NCI-H2081 treated with DMSO at 0.1 percent for 48 hours (cell line): ENCODE results near the gene MAN2A2.
"Not testable (repeated sequence)": the region's sequence is repeated elsewhere in the genome, so short reads cannot be mapped to it uniquely, and the experiment has no call there.

Experiments
- DNase-seq: peaks from one replicate; lab custom pipeline; 2025; lab: John Stamatoyannopoulos, UW

The MAN2A2 gene

DNA sequence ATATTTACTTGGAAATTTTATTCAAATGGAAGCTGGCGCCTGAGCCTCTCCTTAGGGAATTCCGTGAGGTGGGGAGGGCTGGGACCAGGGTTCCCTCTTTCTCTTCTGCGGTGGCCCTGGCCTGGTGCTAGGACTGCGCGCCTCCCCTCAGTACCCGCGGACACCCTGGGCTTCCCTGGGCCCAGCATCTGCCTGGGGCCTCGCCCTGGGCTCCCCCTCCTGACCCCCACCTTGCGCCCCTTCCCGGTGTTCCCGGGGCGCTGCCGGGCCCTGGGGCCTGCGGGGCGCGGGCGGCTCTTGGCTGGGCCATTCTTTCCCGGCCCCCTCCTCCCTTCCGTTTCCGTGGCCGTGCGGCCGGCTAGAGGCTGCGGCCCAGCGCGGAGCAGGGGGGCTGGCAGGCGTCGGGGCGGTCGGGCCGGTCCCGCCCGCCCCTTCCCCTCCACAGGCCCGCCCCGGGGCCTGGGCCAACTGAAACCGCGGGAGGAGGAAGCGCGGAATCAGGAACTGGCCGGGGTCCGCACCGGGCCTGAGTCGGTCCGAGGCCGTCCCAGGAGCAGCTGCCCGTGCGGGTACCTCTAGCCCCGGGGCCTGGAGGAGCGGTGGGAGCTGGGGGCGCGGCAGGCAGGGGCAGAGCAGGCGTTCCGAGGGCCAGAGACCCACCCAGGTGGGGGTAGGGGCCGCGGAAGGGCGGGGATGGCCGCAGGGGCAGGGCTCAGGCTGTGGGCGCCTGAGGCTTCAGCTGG lies 19.0 kb upstream of the MAN2A2 start, which contains the start of gene FES:
Gene FES (plus strand): TSS at position 529 of the 743 bp plus-strand sequence. CDS start 542 bp downstream, outside the sequence.
- no peak for DNase-seq

DNA sequence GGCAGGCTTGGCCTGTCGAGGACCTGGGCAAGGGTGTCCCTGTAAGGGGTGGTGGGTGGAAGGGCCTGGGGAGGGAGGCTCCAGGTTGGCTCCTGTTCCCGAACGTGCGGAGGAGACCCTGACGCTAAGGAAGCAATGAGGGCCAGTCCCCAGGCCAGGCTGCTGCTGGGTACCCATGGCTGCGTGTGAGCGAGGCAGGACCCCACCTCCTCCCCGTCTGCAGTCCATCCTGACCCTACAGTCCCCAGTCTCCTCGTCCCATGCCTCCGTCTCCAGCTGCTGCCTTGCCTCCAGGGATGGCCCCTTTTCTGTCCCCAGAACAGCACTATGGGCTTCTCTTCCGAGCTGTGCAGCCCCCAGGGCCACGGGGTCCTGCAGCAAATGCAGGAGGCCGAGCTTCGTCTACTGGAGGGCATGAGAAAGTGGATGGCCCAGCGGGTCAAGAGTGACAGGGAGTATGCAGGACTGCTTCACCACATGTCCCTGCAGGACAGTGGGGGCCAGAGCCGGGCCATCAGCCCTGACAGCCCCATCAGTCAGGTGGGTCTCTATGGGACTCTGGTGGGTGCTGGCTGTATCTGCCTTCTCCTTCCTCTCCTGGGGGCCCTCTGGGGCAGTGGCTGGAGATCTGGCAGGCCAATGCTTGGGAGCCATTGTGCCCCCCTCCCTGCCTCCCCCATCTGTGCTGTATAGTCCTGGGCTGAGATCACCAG lies 18.2 kb upstream of the MAN2A2 start:
- no peak for DNase-seq

DNA sequence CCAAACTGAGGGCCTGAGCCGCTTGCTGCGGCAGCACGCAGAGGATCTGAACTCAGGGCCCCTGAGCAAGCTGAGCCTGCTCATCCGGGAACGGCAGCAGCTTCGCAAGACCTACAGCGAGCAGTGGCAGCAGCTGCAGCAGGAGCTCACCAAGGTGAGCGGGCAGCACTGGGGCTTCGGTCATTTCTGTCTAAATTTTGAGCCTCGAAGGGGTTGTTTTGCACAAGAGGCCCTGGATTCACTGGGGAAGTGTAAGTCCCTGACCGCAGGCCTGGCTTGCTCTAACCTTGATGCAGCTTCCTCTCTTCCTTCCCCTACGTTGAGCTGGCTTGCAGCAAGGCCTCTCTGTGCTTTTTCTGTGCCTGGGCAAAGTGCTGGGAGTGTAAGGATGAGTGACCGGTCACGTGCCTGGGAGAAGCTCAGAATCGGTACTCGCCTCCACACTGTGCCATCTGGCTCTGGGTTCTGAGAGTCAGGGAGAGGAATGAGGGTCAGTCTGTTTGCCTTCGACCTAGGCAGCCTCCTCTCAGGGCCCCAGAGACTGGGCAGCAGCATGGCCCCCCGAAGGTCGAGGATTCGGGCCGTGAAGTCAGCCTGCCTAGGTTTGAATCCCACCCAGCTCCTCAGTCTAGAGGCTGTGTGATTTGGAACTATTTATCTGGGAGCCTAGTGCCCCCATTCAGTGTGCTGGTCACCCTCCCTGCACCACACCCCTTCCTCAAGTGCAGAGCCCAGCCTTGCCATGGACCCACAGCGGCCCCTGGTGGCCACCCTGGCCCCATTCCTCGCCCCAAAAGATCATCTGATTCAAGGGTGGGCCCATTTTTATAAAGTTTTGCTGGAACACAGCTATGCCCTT lies 17.4 kb upstream of the MAN2A2 start:
- DNase-seq: no peak

DNA sequence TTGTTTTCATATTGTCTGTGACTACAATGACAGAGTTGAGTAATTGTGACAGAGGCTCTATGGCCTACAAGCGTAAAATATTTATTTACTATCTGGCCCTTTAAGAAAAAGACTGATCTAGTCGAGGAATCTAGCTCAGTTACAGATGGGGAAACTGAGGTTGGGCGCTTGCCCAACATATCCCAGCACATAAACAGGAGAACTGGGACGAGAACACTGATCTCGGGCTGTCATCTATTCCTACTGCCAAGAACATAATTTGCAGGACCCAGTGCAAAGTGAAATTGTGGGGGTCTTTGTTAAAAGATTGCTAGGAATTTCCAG lies 16.8 kb upstream of the MAN2A2 start:
- no peak for DNase-seq

DNA sequence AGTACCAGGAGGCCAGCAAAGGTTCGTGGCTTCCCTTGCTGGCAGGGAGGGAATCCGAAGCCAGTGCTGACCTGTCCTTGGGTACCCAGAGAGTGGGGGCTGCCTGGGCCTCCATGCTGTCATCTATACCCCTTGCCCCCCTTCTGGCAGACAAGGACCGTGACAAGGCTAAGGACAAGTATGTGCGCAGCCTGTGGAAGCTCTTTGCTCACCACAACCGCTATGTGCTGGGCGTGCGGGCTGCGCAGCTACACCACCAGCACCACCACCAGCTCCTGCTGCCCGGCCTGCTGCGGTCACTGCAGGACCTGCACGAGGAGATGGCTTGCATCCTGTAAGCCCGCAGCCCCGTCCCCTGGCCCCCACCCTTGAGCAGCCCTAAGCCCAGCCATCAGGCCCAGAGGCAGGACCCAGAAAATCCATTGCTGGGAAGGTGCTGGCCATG lies 16.0 kb upstream of the MAN2A2 start:
- DNase-seq: no peak

DNA sequence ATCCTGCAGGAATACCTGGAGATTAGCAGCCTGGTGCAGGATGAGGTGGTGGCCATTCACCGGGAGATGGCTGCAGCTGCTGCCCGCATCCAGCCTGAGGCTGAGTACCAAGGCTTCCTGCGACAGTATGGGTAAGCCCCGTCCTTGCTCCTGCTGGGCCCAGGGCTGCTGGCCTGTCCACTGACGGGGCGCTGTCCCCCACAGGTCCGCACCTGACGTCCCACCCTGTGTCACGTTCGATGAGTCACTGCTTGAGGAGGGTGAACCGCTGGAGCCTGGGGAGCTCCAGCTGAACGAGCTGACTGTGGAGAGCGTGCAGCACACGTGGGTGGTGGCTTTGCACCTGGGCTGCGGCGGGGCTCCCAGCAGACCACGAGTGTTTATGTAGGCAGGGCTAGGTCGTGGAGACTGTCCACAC lies 13.8 kb upstream of the MAN2A2 start:
- no peak for DNase-seq

DNA sequence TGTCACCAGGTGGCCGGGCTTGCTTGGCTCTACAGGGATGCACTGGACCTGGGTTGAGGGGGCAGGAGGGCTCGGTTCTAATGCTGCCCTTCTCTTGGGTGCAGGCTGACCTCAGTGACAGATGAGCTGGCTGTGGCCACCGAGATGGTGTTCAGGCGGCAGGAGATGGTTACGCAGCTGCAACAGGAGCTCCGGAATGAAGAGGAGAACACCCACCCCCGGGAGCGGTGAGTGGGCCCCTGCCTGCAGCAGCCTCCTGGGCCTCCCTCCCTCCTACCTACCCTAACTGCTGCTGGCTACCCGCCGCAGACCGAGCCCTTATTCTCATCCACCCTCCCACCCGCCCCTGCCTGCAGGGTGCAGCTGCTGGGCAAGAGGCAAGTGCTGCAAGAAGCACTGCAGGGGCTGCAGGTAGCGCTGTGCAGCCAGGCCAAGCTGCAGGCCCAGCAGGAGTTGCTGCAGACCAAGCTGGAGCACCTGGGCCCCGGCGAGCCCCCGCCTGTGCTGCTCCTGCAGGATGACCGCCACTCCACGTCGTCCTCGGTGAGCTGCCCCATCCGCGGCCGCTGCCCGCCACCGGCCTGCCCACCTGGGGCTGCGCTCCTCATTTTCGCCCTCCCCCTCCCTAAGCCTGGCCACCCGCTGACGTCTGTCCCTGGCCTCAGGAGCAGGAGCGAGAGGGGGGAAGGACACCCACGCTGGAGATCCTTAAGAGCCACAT lies 13.2 kb upstream of the MAN2A2 start:
- no peak for DNase-seq

DNA sequence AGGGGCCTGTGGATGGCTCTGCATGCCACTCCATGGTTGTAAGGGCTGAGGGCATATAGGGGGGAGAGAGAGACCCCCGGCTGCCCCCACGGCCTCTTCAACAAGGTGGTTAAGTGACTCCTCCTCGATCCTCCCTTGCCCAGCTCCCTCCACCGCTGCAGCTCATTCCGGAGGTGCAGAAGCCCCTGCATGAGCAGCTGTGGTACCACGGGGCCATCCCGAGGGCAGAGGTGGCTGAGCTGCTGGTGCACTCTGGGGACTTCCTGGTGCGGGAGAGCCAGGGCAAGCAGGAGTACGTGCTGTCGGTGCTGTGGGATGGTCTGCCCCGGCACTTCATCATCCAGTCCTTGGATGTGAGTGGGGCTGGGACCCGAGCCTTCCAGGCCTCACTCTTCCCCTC lies 12.3 kb upstream of the MAN2A2 start:
- DNase-seq: no peak

DNA sequence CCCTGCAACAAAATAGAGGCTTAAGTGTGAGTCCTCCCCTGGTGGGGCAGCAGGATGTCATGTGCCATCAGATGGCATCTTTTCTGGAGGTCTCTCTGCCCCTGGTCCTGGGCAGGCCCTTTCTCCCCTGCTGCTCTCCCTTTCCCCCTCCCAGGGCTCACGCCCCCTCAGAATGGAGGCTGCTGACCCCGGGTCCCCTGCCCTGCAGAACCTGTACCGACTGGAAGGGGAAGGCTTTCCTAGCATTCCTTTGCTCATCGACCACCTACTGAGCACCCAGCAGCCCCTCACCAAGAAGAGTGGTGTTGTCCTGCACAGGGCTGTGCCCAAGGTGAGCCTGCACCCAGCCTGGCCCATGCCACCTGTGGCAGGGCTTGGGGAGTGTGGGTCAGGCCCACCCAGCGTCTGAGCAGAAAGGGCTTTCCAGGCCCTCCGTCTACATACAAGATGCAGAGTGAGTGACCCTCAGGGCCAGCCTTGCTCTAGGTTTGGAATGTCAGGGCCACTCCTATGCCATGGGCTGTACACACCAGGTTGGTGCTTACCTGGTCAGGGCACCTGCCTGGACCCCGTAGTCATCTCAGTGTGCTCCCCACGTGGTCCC lies 11.7 kb upstream of the MAN2A2 start:
- no peak for DNase-seq

DNA sequence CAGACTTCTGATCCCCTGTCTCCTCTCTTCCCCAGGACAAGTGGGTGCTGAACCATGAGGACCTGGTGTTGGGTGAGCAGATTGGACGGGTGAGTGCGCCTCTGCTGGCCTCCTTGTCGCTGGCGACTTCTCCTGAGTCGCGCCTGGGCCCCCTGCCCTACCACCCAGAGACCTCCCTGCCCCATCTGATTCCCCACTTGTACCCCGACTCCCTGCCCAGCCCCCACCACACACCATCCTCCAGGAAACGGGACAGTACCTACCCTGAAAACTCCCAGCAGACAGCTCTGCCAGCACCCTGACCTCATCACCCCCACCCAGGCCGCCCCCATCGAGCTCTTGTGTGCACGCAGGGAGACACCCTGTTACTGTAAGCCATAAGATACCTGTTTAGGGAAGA lies 11.1 kb upstream of the MAN2A2 start:
- no peak for DNase-seq

DNA sequence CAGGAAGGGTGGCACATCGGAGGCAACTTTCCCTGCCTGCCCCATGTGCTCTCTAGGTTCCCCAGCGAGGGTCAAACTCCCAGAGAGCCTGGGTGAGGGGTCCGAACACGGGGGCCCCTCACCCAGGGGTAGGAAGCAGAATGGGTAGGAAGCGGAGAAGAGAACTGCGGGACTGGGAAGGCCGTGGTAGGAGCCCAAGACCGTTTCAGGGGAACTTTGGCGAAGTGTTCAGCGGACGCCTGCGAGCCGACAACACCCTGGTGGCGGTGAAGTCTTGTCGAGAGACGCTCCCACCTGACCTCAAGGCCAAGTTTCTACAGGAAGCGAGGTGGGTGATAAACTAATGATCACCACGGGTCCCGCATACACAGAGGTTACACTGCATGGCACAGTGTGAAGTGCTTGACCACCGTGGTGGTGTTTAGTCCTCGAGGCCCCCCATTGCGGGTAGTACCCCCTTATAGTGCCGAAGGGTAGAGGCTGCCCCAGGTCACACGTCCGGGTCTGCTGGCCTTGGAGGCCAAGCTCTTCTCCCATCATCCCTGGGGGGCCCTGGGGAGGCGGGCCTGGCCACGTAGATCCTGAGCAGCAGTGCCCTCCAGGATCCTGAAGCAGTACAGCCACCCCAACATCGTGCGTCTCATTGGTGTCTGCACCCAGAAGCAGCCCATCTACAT lies 10.5 kb upstream of the MAN2A2 start:
- DNase-seq: no peak

DNA sequence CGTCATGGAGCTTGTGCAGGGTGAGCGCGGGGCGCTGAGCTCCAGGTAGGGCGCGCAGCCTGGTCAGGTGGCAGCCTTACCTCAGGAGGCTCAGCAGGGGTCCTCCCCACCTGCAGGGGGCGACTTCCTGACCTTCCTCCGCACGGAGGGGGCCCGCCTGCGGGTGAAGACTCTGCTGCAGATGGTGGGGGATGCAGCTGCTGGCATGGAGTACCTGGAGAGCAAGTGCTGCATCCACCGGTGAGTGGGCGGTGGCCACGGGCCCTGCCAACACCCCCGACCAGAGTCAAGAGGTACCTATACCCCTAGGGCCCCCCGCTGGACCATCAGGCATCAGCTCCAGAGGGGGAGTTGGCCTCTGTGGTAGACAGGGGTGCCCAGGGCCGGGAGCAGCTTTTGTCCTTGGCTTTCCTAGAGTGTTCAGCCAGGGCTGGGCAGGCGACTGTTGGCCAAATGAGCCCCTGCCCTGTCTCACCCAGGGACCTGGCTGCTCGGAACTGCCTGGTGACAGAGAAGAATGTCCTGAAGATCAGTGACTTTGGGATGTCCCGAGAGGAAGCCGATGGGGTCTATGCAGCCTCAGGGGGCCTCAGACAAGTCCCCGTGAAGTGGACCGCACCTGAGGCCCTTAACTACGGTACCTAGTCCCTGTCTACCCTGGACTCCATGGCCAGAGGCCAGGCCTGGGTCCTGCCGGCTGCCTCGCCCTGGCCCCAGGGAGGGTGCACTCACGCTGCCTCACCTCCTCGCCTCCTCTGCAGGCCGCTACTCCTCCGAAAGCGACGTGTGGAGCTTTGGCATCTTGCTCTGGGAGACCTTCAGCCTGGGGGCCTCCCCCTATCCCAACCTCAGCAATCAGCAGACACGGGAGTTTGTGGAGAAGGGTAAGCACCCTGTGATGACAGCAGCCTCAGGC lies 9.7 kb upstream of the MAN2A2 start:
- DNase-seq: no peak

DNA sequence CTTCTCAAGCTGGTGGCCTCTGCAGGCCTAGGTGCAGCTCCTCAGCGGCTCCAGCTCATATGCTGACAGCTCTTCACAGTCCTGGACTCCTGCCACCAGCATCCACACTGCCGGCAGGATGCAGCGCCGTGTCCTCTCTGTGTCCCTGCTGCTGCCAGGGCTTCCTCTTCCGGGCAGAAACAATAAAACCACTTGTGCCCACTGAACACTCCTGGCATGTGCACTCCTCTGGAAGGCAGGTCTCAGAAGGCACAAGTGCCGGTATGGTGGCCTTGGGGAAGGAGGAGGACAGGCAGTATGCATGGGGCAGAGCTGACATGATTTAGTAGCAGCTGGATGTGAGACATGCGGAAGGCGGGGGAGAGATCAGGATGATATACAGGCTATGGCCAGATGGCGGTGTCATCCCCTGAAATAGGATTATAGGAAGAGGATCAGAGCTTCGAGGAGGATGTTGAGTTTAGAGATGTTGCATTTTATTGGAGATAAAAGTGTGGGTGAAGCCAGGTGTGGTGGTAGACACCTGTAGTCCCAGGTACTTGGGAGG lies 7.5 kb upstream of the MAN2A2 start:
- no peak for DNase-seq

DNA sequence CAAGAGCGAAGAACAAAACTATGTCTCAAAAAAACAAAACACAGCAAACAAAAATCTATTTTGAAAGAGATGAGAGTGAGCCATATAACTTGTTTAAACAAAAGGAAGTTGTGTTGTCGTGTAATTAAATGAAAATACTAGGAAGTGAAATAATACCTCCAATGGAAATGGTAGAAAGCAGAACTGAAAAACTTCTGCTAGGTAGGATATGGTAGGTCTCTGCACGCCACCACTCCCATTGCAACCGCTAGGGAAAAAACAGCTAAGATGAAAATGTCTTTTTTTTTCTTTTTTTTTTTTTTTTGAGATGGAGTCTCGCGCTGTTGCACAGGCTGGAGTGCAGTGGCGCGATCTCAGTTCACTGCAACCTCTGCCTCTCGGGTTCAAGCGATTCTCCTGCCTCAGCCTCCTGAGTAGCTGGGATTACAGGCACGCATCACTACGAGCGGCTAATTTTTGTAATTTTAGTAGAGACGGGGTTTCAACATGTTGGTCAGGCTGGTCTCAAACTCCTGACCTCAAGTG lies 5.9 kb upstream of the MAN2A2 start:
- DNase-seq: not testable (repeated sequence)

DNA sequence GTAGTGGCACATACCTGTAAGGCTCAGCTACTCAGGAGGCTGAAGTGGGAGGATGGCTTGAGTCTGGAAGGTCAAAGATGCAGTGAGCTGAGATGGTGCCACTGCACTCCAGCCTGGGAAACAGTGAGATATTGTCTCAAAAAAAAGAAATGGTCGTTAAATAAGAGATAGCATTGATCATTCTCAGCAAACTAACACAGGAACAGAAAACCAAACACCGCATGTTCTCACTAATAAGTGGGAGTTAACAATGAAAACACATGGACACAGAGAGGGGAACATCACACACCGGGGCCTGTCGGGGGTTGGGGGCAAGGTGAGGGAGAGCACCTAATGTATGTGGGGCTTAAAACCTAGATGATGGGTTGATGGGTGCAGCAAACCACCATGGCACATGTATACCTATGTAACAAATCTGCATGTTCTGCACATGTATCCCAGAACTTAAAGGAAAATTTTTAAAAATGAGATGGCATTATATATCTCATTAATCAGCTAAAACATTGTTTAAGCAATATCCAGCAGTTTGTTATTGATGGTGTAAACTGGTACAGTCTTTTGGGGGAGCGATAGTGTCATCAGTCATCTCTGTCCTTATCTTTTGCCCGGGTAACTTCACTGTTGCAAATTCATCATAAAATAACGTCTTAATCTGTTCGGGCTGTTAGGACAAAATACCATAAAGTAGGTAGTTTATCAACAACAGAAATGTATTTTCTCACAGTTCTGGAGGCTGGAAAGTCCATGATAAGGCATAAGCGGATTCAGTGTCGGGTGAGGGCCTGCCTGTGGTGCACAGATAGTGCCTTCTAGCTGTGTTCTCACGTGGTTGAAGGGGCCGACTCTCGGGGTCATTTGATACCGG lies 1.7 kb upstream of the MAN2A2 start:
- no peak for DNase-seq

DNA sequence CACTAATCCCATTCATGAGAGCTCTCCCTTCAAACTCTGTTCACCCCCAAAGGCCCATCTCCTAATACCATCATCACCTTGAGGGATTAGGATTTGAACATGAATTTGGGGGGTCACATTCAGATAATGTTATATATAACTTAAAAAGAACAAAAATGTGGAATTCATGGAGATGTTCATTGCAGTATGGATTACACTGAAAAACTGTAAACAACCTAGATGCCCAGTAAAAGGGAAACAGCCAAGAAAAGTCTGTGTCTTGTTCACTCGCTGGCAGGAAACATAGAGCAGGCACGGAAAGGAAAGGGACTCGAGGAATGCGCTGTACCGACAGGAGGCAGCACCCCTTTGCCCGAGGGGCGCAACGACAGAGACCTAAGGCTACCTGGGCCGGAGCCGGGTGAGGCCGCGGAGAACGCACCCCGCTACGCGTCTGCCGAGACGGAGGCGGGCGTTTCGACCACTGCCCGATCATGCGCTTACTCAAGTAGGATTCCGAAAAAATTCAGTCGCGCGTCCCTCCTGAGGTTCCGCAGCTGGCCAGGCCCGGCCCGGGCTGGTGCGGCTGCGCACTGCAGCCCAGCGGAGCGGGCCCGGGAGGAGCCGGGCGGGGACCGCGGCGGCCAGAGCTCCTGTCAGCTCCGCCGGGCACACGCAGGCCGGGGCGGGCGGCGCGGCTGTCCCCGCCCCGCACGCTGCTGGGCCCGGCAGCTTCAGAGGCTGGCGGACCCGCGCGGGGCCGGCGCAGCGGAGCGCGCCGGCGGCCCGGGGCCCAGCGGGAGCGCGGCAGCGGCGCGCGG lies 862 bp upstream of the MAN2A2 start:
- DNase-seq: no peak

DNA sequence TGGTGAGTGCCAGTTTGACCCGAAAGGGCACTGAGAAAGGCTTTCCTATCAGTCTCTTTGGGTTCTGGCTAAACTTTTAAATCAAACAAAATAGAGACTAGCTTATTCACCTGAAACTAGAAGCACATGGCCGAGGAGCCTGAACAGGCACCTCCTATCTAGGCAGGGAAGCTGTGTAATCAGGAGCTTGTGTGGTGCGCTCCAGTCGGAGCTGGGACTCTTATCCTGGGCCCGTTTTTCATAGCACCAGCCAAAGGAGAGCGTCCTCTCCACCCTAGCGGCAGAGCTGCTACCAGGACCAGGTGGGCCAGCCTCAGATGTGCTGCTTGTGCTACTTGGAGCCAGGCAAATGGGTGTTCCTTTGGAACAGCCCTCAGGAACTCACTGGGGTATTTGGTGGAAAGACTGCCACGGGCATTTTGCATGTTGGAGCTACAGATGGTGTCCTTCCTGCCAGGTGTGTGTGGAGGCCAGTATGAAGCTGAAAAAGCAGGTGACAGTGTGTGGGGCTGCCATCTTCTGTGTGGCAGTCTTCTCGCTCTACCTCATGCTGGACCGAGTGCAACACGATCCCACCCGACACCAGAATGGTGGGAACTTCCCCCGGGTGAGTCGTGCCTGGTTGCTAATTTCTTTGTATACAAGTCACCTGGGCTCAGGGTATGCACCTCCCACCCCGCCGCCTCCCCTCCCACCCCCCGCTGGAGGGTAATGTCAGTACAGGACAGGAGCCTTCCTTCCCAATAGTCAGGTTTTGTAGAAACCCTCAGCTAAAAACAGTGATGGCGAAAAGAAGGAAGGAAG lies 833 bp downstream of the MAN2A2 start:
- no peak for DNase-seq
